Measurements from ENCODE around the gene CCNY.

DNA sequence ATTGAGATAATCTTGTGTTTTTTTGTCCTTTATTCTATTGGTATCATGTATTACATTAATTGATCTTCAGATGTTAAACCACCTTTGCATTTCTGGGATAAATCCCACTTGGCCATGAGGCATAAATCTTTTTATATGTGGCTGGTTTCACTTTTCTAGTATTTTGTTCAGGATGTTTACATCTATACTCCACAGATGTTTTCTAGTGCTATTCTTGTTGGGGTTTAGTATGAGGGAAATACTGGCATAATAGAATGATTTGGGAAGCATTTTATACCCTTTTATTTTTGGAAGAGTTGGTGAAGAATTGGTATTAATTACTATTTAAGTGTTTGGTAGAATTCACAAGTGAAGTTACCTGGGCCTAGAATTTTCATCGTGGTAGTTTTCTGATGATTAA lies 41.8 kb upstream of the CCNY start:
- TF ChIP-seq, protein P1, sequence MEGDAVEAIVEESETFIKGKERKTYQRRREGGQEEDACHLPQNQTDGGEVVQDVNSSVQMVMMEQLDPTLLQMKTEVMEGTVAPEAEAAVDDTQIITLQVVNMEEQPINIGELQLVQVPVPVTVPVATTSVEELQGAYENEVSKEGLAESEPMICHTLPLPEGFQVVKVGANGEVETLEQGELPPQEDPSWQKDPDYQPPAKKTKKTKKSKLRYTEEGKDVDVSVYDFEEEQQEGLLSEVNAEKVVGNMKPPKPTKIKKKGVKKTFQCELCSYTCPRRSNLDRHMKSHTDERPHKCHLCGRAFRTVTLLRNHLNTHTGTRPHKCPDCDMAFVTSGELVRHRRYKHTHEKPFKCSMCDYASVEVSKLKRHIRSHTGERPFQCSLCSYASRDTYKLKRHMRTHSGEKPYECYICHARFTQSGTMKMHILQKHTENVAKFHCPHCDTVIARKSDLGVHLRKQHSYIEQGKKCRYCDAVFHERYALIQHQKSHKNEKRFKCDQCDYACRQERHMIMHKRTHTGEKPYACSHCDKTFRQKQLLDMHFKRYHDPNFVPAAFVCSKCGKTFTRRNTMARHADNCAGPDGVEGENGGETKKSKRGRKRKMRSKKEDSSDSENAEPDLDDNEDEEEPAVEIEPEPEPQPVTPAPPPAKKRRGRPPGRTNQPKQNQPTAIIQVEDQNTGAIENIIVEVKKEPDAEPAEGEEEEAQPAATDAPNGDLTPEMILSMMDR (IDR thresholded peaks at IDR 0.05; ENCODE audit: poor library complexity), result no peak
- TF ChIP-seq EZH2 (IDR thresholded peaks at IDR 0.05; ENCODE audit: borderline replicate concordance), result no peak

Data from hepatocyte (in vitro differentiated cells).